Measurements from ENCODE around the gene CCDC32.

Gene CCDC32

DNA sequence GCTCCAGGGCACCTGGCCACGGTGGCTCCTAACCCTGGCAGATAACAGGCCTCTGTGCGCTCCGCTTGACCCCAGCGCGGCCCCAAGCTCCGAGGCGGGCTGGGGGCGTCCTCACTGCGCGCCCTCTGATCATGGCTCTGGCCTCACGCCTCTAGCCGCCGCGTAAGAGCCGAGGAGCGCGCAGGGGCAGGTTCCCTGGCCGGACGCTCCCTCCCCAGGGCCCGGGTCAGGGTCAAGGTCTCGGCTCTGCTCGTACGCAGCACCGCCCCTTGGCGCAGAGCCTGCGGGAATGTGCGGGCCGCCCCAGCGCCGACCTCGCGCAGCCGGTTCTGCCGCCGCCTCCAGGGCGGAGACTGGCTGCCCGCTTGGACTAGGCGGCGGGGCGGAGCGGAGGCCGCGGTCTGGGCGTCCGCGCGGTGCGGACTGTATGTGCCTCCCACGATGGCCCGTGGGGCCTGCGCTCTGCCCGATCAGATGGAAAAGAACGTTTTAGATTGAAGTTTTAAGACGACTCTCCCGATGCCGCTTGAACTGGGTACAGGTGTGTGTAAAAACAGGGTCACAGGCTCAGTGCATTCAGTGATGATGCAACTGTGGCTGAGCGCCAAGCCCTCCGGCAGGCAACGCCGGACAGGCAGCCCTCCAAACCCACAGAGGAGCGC, 53.2 kb downstream of the CCDC32 start:
- DNase-seq (ENCODE audit: low spot score): no peak

DNA sequence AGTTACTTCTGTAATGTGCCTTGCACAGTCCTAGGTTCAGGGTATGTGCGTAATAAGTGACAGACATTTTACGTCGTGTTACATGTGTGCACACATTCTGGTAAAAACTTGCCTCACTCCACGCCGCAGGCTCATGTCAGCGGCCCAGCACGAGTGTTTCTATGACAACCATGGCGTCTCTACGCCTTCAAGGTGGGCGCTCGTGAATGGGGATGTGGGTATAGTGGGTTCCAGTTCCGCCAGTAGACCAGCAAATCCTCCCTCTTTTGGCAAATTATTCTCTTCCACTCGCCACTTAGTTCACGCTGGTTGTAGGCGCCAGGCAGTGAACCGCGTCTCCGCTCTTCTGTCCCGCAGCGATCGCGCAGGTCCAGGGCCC, 53.8 kb downstream of the CCDC32 start:
- DNase-seq (ENCODE audit: low spot score): no peak

DNA sequence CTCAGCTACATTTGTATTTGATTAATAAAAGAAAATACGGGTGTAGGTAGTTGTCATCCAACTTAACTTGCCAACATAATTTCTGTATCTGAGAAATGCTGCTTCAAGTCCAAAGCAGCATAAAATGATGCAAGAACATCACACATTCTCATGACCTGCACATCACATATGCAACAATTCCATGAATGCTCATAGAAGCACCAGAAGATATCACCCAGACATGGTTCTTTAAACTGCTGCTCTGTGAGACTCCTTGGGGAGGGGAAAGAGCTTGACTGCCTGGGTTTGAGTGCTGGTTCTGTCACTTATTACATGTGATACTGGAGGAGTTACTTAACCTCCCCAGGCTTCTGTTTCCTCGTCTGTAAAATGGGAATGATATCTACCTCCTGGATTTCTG, 54.6 kb downstream of the CCDC32 start:
- DNase-seq (ENCODE audit: low spot score): no peak

DNA sequence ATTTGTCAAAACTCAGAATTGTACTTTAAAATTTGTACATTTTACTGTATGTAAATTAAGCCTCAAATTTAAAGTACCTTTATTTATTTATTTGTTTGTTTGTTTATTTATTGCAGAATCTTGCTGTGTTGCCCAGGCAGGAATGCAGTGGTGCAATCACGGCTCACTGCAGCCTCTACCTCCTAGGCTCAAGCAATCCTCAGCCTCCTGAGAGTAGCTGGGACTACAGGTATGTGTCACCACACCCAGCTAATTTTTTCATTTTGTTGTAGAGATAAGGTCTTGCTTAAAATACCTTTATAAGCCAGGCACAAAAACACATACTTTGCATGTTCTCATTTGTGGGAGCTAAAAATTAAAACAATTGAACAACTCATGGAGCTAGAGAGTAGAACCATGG, 56.6 kb downstream of the CCDC32 start:
- no peak for DNase-seq (ENCODE audit: low spot score)

DNA sequence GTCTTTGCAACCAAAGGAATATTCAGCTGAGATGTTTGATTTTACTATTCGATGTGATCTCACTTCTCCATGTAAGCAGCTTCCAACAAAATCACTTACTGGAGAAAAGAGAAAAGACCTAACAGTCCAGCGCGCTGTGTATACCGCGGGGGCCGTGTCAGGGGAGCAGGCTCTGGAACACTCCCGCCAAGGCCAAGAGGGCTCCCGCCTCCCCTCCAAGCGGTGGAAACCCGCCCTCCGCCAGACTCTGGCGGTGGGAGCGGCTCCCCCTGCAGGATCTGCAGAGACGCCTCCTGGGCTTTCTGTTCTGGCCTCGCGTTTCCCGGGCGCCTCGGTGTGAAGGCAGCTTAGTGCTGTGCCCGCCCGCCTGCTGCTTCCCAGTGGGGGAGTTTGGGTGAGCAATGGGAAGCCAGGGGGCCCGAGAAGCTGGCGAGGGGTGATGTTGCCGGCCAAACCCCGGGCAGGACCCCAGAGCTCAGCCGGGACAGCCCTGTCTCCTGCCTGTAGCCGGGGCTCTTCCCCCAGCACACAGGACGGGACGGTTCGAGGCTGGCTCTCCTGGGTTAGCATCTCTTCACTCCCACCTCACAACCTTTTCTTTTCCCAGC, 57.8 kb downstream of the CCDC32 start:
- DNase-seq (ENCODE audit: low spot score): peak; percentile 53

All from activated CD4-positive, alpha-beta T cell treated with anti-CD3 and anti-CD28 coated beads, Interleukin-2, Interleukin-4, amounts not matched to agents 100 ng/mL and 50 ng/mL, durations not matched to agents 16 hours and 8 hours (primary cell).